ENCODE measurements around the gene NRARP. TPM values are rescaled to one million over a fixed set of nuclear protein-coding genes. Genes with fewer than 3 reads are reported as not detected.

Gene NRARP
- total and polyA plus RNA-seq, 2 of the 8 experiments (the other 6 are each of a cell fraction or from before 2014, with no cell fraction given): 32.5 to 37.2 TPM

GRCh38 chr9:137315581-137316011 is 13.5 kb upstream of the NRARP start (continued):
- TF ChIP-seq E2F6 (IDR thresholded peaks at IDR 0.05): no peak
- no peak for TF ChIP-seq GTF2F1 (IDR thresholded peaks at IDR 0.05; ENCODE audit: borderline replicate concordance, low read depth, low read length)
- no peak for TF ChIP-seq CREB1 (IDR thresholded peaks at IDR 0.05)
